WTC11 (cell line): ENCODE results near the gene NTRK3. TPM values are rescaled to one million over a fixed set of nuclear protein-coding genes. Genes with fewer than 3 reads are reported as not detected.

Source experiments
- ATAC-seq: fragments of 200-7000 bp; cut with Tn5 transposase; 2 replicates; pipeline ENCODE4 v1.10.0; 2021; ENCODE audit warnings: mild to moderate bottlenecking, moderate library complexity
- CTCF ChIA-PET: fragments of 300-600 bp; sonication (Branson Sonifier 250); formaldehyde crosslinking; loops from one replicate; lab custom pipeline; 2021; ENCODE audit warnings: antibody characterized with exemption; lab: Charles Lee
- POLR2A ChIA-PET: fragments of 350-600 bp; sonication (Branson Sonifier 250); formaldehyde crosslinking; loops from one replicate; lab custom pipeline; 2021; ENCODE audit warnings: antibody characterized with exemption; lab: Charles Lee
- DNase-seq: peaks from one replicate; pipeline ENCODE4 v3.0.0; 2021; ENCODE audit warnings: low spot score
- H3K27ac Mint-ChIP-seq: 2 replicates; pipeline ENCODE4 v1.8.0; 2021; ENCODE audit warnings: mixed read lengths
- H3K27me3 Mint-ChIP-seq: 2 replicates; pipeline ENCODE4 v1.8.0; 2021; ENCODE audit warnings: low read depth, mild to moderate bottlenecking, moderate library complexity, mixed read lengths
- H3K36me3 Mint-ChIP-seq: 2 replicates; pipeline ENCODE4 v1.8.0; 2021; ENCODE audit warnings: mixed read lengths
- H3K4me1 Mint-ChIP-seq: 2 replicates; pipeline ENCODE4 v1.8.0; 2022; ENCODE audit warnings: mixed read lengths
- H3K4me3 Mint-ChIP-seq: 2 replicates; pipeline ENCODE4 v1.8.0; 2021; ENCODE audit warnings: mild to moderate bottlenecking, moderate library complexity, mixed read lengths
- H3K9me3 Mint-ChIP-seq: 2 replicates; pipeline ENCODE4 v1.8.0; 2021; ENCODE audit warnings: mixed read lengths
- ATF1 ChIP-seq: sonication (generic); formaldehyde crosslinking; IDR thresholded peaks from 2 replicates; pipeline ENCODE4 v1.8.1; 2023; ENCODE audit warnings: mild to moderate bottlenecking, moderate library complexity, missing genetic modification reagents
- ATF2 ChIP-seq: sonication (generic); formaldehyde crosslinking; IDR thresholded peaks from 2 replicates; pipeline ENCODE4 v1.8.1; 2022; ENCODE audit warnings: low read depth, missing genetic modification reagents, borderline replicate concordance
- ESRRA ChIP-seq: sonication (generic); formaldehyde crosslinking; IDR thresholded peaks from 2 replicates; pipeline ENCODE4 v1.8.1; 2022; ENCODE audit warnings: mild to moderate bottlenecking, missing genetic modification reagents, borderline replicate concordance
- FOXK1 ChIP-seq: sonication (generic); formaldehyde crosslinking; IDR thresholded peaks from 2 replicates; pipeline ENCODE4 v1.8.0; 2022; ENCODE audit warnings: mild to moderate bottlenecking, moderate library complexity, missing genetic modification reagents
- HMGA2 ChIP-seq: fragments of 250-450 bp; sonication (Bioruptor Pico); IDR thresholded peaks from 2 replicates; pipeline ENCODE4 v1.4.0; 2021; ENCODE audit warnings: mild to moderate bottlenecking, moderate library complexity
- JUN ChIP-seq: sonication (generic); formaldehyde crosslinking; IDR thresholded peaks from 2 replicates; pipeline ENCODE4 v1.8.0; 2023; ENCODE audit warnings: mild to moderate bottlenecking, missing genetic modification reagents
- MAX ChIP-seq: sonication (generic); formaldehyde crosslinking; IDR thresholded peaks from 2 replicates; pipeline ENCODE4 v1.8.0; 2022; ENCODE audit warnings: mild to moderate bottlenecking, missing genetic modification reagents
- MXD4 ChIP-seq: fragments of 250-450 bp; sonication (Bioruptor Pico); IDR thresholded peaks from 2 replicates; pipeline ENCODE4 v1.8.0; 2021; ENCODE audit warnings: mild to moderate bottlenecking, moderate library complexity, borderline replicate concordance
- NFE2L1 ChIP-seq: sonication (generic); formaldehyde crosslinking; IDR thresholded peaks from 2 replicates; pipeline ENCODE4 v1.8.1; 2023; ENCODE audit warnings: missing genetic modification reagents
- NFYB ChIP-seq: sonication (generic); formaldehyde crosslinking; conservative IDR thresholded peaks from 2 replicates; pipeline ENCODE4 v1.8.0; 2022; ENCODE audit warnings: low read depth, missing genetic modification reagents
- NR1H2 ChIP-seq: sonication (generic); formaldehyde crosslinking; IDR thresholded peaks from 2 replicates; pipeline ENCODE4 v1.9.0; 2021; ENCODE audit warnings: mild to moderate bottlenecking, moderate library complexity, missing genetic modification reagents
- NR2C2 ChIP-seq: sonication (generic); formaldehyde crosslinking; IDR thresholded peaks from 2 replicates; pipeline ENCODE4 v1.8.0; 2022; ENCODE audit warnings: mild to moderate bottlenecking, missing genetic modification reagents
- RORB ChIP-seq: fragments of 250-450 bp; sonication (Bioruptor Pico); IDR thresholded peaks from 2 replicates; pipeline ENCODE4 v1.9.0; 2021; ENCODE audit warnings: mild to moderate bottlenecking
- SMAD3 ChIP-seq: sonication (generic); formaldehyde crosslinking; IDR thresholded peaks from 2 replicates; pipeline ENCODE4 v1.8.0; 2022; ENCODE audit warnings: missing genetic modification reagents, mild to moderate bottlenecking, borderline replicate concordance
- SMAD4 ChIP-seq: sonication (generic); formaldehyde crosslinking; IDR thresholded peaks from 2 replicates; pipeline ENCODE4 v1.8.0; 2022; ENCODE audit warnings: mild to moderate bottlenecking, missing genetic modification reagents
- SOX15 ChIP-seq: fragments of 250-450 bp; sonication (Bioruptor Pico); IDR thresholded peaks from 2 replicates; pipeline ENCODE4 v1.9.0; 2021; ENCODE audit warnings: mild to moderate bottlenecking
- SP1 ChIP-seq: sonication (generic); formaldehyde crosslinking; conservative IDR thresholded peaks from 2 replicates; pipeline ENCODE4 v1.8.1; 2022; ENCODE audit warnings: missing genetic modification reagents
- ZBTB21 ChIP-seq: sonication (generic); formaldehyde crosslinking; IDR thresholded peaks from 2 replicates; pipeline ENCODE4 v1.8.1; 2023; ENCODE audit warnings: mild to moderate bottlenecking, missing genetic modification reagents, borderline replicate concordance
- ZNF423 ChIP-seq: fragments of 250-450 bp; sonication (Bioruptor Pico); IDR thresholded peaks from 2 replicates; pipeline ENCODE4 v2.1.2; 2022; ENCODE audit warnings: mild to moderate bottlenecking, moderate library complexity
- ZNF425 ChIP-seq: fragments of 250-450 bp; sonication (Bioruptor Pico); conservative IDR thresholded peaks from 2 replicates; pipeline ENCODE4 v1.9.0; 2021; ENCODE audit warnings: mild to moderate bottlenecking
- total RNA-seq: library from RNA; stranded (reverse); gene quantifications from 3 replicates; pipeline ENCODE4 v1.2.3, GENCODE V29; 2021
- TF ChIP-seq, protein P1 (sequence below): sonication (generic); formaldehyde crosslinking; IDR thresholded peaks from 2 replicates; pipeline ENCODE4 v1.8.1; 2022; ENCODE audit warnings: mild to moderate bottlenecking, missing genetic modification reagents, moderate library complexity, borderline replicate concordance

Gene NTRK3
- total RNA-seq, 1 experiment from 2014 or later = 12.3 TPM

GRCh38 chr15:87947560-87947959, 309.0 kb downstream of the NTRK3 start:
- DNase-seq = no peak
- POLR2A ChIA-PET = no interaction called here
- Mint-ChIP-seq H3K36me3 (no peaks in the 10 kb centered on the region), H3K27me3 (no peaks in the 10 kb centered on the region), H3K4me3 (no peak overlapping the region), H3K9me3 (no peaks in the 10 kb centered on the region), H3K4me1 (no peaks in the 10 kb centered on the region), H3K27ac (no peak overlapping the region)
- no peak for ATAC-seq
- CTCF ChIA-PET = no interaction called here
- TF ChIP-seq NR2C2 (CRISPR knock-in tag) = no peak

GRCh38 chr15:87945246-87945645, 311.3 kb downstream of the NTRK3 start:
- H3K4me3 Mint-ChIP-seq = no peak overlapping the region
- ATAC-seq = no peak
- ChIA-PET POLR2A (no interaction called here), CTCF (no interaction called here)
- DNase-seq = no peak
- no peaks in the 10 kb centered on the region for H3K9me3 Mint-ChIP-seq
- H3K36me3 Mint-ChIP-seq = no peaks in the 10 kb centered on the region
- H3K4me1 Mint-ChIP-seq = peaks cover 4% of the 10 kb centered on the region; the same call in 1 of the 2 replicates
- H3K27me3 Mint-ChIP-seq = no peaks in the 10 kb centered on the region
- TF ChIP-seq SMAD3 (CRISPR knock-in tag) (no peak), SP1 (no peak)
- no peak overlapping the region for H3K27ac Mint-ChIP-seq

GRCh38 chr15:87944691-87945090, 311.8 kb downstream of the NTRK3 start:
- ChIA-PET POLR2A (no interaction called here), CTCF (no interaction called here)
- Mint-ChIP-seq H3K36me3 (no peaks in the 10 kb centered on the region), H3K27ac (no peak overlapping the region), H3K27me3 (no peaks in the 10 kb centered on the region), H3K4me1 (peaks cover 4% of the 10 kb centered on the region; the same call in 1 of the 2 replicates), H3K9me3 (no peaks in the 10 kb centered on the region), H3K4me3 (no peak overlapping the region)
- TF ChIP-seq ZNF423 (CRISPR knock-in tag) (no peak), SMAD4 (CRISPR knock-in tag) (no peak), NFE2L1 (CRISPR knock-in tag) (no peak), MAX (CRISPR knock-in tag) (no peak), ZBTB21 (CRISPR knock-in tag) (no peak), NR2C2 (CRISPR knock-in tag) (no peak), ZNF425 (no peak), ESRRA (no peak), NFYB (CRISPR knock-in tag) (no peak), MXD4 (CRISPR knock-in tag) (no peak), HMGA2 (CRISPR knock-in tag) (no peak)
- DNase-seq (no peak), ATAC-seq (no peak)

- Mint-ChIP-seq H3K4me1 (peaks cover 4% of the 10 kb centered on the region; the same call in 1 of the 2 replicates), H3K4me3 (no peak overlapping the region), H3K9me3 (no peaks in the 10 kb centered on the region), H3K27ac (no peak overlapping the region), H3K36me3 (no peaks in the 10 kb centered on the region), H3K27me3 (no peaks in the 10 kb centered on the region)
- ChIA-PET POLR2A (no interaction called here), CTCF (no interaction called here)
- DNase-seq = no peak
- no peak for ATAC-seq
- TF ChIP-seq ATF2 (CRISPR knock-in tag) (no peak), ZNF425 (no peak), FOXK1 (CRISPR knock-in tag) (no peak), JUN (CRISPR knock-in tag) (no peak), NR1H2 (CRISPR knock-in tag) (no peak), SOX15 (CRISPR knock-in tag) (no peak), NR2C2 (CRISPR knock-in tag) (no peak), ATF1 (CRISPR knock-in tag) (no peak), RORB (CRISPR knock-in tag) (no peak)
- TF ChIP-seq, protein P1, sequence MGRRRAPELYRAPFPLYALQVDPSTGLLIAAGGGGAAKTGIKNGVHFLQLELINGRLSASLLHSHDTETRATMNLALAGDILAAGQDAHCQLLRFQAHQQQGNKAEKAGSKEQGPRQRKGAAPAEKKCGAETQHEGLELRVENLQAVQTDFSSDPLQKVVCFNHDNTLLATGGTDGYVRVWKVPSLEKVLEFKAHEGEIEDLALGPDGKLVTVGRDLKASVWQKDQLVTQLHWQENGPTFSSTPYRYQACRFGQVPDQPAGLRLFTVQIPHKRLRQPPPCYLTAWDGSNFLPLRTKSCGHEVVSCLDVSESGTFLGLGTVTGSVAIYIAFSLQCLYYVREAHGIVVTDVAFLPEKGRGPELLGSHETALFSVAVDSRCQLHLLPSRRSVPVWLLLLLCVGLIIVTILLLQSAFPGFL (CRISPR knock-in tag) = no peak
- TF ChIP-seq, all 79 proteins: peak for 0
These were observed 312.5 kb downstream of the NTRK3 start for GRCh38 chr15:87944050-87944449.
